Testis (tissue), 2 donors: ENCODE data around the gene TSPAN32.

Source experiments
- POLR2A ChIP-seq: fragments of 450-650 bp; IDR thresholded peaks from one replicate; pipeline ENCODE4 v1.6.1; 2017; ENCODE audit warnings: antibody characterized with exemption, mild to moderate bottlenecking, moderate library complexity
- TF ChIP-seq, protein P1 (sequence below), 3 experiments: fragments of 450-650 bp in 2 of 3; fragments of 200-600 bp in 1 of 3; sonication (generic) in 1 of 3; IDR thresholded peaks; one replicate each; pipeline ENCODE4 v1.5.1; 2016 to 2019; ENCODE audit warnings: antibody characterized with exemption in 3 of 3, mild to moderate bottlenecking in 2 of 3, moderate library complexity in 1 of 3

DNA sequence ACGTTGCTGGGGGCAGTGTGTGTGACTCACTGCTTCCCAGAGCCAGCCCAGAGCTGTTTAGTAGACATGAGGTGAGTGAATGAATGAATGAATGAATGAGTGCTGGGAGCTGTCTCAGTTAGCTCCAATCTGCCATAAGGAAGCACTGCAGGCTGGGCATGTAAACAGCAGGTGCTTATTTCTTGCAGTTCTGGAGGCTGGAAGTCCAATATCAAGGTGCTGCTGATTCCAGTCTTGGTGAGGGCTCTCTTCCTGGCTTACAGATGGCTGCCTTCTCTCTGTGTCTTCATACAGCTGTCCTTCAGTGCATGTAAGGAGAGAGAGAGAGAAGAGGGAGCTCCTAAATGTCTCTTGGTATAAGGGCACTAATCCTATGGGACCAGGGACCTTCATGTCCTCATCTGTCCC lies 4.2 kb upstream of the TSPAN32 start:
- no peak for TF ChIP-seq POLR2A
- TF ChIP-seq, protein P1, sequence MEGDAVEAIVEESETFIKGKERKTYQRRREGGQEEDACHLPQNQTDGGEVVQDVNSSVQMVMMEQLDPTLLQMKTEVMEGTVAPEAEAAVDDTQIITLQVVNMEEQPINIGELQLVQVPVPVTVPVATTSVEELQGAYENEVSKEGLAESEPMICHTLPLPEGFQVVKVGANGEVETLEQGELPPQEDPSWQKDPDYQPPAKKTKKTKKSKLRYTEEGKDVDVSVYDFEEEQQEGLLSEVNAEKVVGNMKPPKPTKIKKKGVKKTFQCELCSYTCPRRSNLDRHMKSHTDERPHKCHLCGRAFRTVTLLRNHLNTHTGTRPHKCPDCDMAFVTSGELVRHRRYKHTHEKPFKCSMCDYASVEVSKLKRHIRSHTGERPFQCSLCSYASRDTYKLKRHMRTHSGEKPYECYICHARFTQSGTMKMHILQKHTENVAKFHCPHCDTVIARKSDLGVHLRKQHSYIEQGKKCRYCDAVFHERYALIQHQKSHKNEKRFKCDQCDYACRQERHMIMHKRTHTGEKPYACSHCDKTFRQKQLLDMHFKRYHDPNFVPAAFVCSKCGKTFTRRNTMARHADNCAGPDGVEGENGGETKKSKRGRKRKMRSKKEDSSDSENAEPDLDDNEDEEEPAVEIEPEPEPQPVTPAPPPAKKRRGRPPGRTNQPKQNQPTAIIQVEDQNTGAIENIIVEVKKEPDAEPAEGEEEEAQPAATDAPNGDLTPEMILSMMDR (IDR thresholded peaks at IDR 0.05) = no peak
